Frontal cortex (tissue), 1 donor: Measurements from ENCODE around the gene NAT8. TPM values are rescaled to one million over a fixed set of nuclear protein-coding genes. Genes with fewer than 3 reads are reported as not detected.

Experiments used
- total RNA-seq: library from RNA; depleted of rRNA; stranded (reverse); fragments of >200 nt; gene quantifications from one replicate; pipeline ENCODE4 v1.2.3, GENCODE V29; 2014

NAT8 gene
- total RNA-seq, 1 donor from 2014 or later = not detected

Other genes starting within 250 kb of the NAT8 start
- gene TPRKB, start 94.9 kb upstream of the NAT8 start, total RNA-seq = 43.2 TPM
- gene DUSP11, start 137.7 kb upstream of the NAT8 start, total RNA-seq = 26.9 TPM
- not detected for gene C2orf78, start 141.8 kb upstream of the NAT8 start, total RNA-seq
- gene STAMBP, start 186.5 kb upstream of the NAT8 start, total RNA-seq = 14.3 TPM